ENCODE measurements around the gene ZNF200. TPM values are rescaled to one million over a fixed set of nuclear protein-coding genes. Genes with fewer than 3 reads are reported as not detected.

The ZNF200 gene
- total and polyA plus RNA-seq, 2 of the 13 experiments (the other 11 are each of a cell fraction or from before 2014, with no cell fraction given) = 3.5 to 16.5 TPM

DNA sequence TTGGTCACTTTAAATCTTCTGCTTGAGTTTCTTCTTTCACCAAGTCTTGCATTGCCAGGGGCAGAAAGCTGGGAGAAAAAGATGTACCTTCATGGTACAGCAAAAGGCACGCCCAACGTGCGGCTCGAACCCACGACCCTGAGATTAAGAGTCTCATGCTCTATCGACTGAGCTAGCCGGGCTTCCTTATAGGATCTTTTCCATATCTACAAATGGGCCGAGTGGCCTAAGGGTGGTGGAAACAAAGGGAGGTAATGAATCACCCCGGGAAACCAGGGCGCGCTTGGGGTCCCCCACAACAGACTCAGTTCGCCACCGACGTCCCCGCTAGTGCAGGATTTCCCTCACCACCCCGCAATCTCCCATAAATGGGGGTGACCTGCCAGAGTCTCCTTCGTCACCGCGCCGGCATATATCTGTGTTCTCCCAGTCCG is 54.5 kb downstream of the ZNF200 start:
- H3K9ac ChIP-seq (ENCODE audit: insufficient read depth, low read depth, low read length) = no peak overlapping the region
- no peak overlapping the region for H2AFZ ChIP-seq (ENCODE audit: low read length)
- FAIRE-seq = no peak
- H3K36me3 ChIP-seq (replicated peaks in 1 of 2; ENCODE audit: control insufficient read depth in 1 of 2, insufficient read depth in 2 of 2, low read length in 2 of 2) = no peaks in the 10 kb centered on the region
- peak overlapping the region; percentile 96 for H3K4me2 ChIP-seq (ENCODE audit: low read depth, low read length)
- TF ChIP-seq, protein P1, sequence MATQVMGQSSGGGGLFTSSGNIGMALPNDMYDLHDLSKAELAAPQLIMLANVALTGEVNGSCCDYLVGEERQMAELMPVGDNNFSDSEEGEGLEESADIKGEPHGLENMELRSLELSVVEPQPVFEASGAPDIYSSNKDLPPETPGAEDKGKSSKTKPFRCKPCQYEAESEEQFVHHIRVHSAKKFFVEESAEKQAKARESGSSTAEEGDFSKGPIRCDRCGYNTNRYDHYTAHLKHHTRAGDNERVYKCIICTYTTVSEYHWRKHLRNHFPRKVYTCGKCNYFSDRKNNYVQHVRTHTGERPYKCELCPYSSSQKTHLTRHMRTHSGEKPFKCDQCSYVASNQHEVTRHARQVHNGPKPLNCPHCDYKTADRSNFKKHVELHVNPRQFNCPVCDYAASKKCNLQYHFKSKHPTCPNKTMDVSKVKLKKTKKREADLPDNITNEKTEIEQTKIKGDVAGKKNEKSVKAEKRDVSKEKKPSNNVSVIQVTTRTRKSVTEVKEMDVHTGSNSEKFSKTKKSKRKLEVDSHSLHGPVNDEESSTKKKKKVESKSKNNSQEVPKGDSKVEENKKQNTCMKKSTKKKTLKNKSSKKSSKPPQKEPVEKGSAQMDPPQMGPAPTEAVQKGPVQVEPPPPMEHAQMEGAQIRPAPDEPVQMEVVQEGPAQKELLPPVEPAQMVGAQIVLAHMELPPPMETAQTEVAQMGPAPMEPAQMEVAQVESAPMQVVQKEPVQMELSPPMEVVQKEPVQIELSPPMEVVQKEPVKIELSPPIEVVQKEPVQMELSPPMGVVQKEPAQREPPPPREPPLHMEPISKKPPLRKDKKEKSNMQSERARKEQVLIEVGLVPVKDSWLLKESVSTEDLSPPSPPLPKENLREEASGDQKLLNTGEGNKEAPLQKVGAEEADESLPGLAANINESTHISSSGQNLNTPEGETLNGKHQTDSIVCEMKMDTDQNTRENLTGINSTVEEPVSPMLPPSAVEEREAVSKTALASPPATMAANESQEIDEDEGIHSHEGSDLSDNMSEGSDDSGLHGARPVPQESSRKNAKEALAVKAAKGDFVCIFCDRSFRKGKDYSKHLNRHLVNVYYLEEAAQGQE (IDR thresholded peaks at IDR 0.05; ENCODE audit: borderline replicate concordance in 1 of 2, low read depth in 1 of 2, low read length in 2 of 2) = no peak
- TF ChIP-seq HES4 (CRISPR knock-in tag; IDR thresholded peaks at IDR 0.05; ENCODE audit: borderline replicate concordance) (no peak), KMT2A (CRISPR knock-in tag; IDR thresholded peaks at IDR 0.05) (no peak), MAF1 (CRISPR knock-in tag; IDR thresholded peaks at IDR 0.05; ENCODE audit: borderline replicate concordance) (peak; percentile 61; the same call in 1 of the 2 replicates), ZNF24 (IDR thresholded peaks at IDR 0.05) (peak; percentile 85), SMYD3 (CRISPR knock-in tag; IDR thresholded peaks at IDR 0.05) (no peak), ZNF441 (CRISPR knock-in tag; IDR thresholded peaks at IDR 0.05; ENCODE audit: borderline replicate concordance) (no peak)
- TF ChIP-seq, protein P2, sequence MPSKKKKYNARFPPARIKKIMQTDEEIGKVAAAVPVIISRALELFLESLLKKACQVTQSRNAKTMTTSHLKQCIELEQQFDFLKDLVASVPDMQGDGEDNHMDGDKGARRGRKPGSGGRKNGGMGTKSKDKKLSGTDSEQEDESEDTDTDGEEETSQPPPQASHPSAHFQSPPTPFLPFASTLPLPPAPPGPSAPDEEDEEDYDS (CRISPR knock-in tag; IDR thresholded peaks at IDR 0.05) = no peak
- TF ChIP-seq, protein P3, sequence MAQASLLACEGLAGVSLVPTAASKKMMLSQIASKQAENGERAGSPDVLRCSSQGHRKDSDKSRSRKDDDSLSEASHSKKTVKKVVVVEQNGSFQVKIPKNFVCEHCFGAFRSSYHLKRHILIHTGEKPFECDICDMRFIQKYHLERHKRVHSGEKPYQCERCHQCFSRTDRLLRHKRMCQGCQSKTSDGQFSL (CRISPR knock-in tag; IDR thresholded peaks at IDR 0.05) = no peak
- 44% methylated on average over 19 of the region's 21 CpGs for WGBS (ENCODE audit: low lambda C conversion rate)
- H3K4me1 ChIP-seq (ENCODE audit: insufficient read depth, low read length) = peaks cover 46% of the 10 kb centered on the region
- ChIA-PET POLR2A (interaction anchor here (0.9 kb wide), 2 partner anchors 8 to 22 kb away, joined by 3 read pairs; no protein-coding TSS in a partner anchor), CTCF (ENCODE audit: low intra/inter-chr PET ratio, low total read pairs) (no interaction called here)
- DNase-seq (ENCODE audit: low spot score) = no peak
- no peaks in the 10 kb centered on the region for H4K20me1 ChIP-seq (ENCODE audit: insufficient read depth, low read length)
- H3K4me3 ChIP-seq (replicated peaks in 1 of 3; ENCODE audit: insufficient read depth in 1 of 3, low read depth in 2 of 3, low read length in 3 of 3) = peak overlapping the region in 2 of 3 experiments; percentile 4 to 16; a peak in 1 of 6 replicates
- no peaks in the 10 kb centered on the region for H3K79me2 ChIP-seq (ENCODE audit: insufficient read depth, low read length)
- H3K9me3 ChIP-seq (ENCODE audit: low read length) = no peaks in the 10 kb centered on the region
- no peak overlapping the region for H3K27ac ChIP-seq (ENCODE audit: extremely low read length, insufficient read depth, low read length)
- intact Hi-C loops (cut with micrococcal nuclease; ENCODE audit: unreplicated experiment) (no loop called here), in situ Hi-C loops (cut with HindIII; ENCODE audit: extremely low pct_ligation_motif_present, low pct_unique_long_range_greater_than_20kb) (no loop called here)
- ATAC-seq = no peak
- no peaks in the 10 kb centered on the region; a peak in 2 of 5 replicates for H3K27me3 ChIP-seq (ENCODE audit: control insufficient read depth in 1 of 2, insufficient read depth in 2 of 2, low read length in 2 of 2)
- no TSS peak for BruUV-seq (replicated peaks)

Measured in HepG2 (cell line).